NB4 (cell line): ENCODE data around the gene GRPEL1.

Experiments
- CTCF ChIP-seq: IDR thresholded peaks from one replicate; pipeline ENCODE4 v1.5.1; 2012; ENCODE audit warnings: low read depth, low read length
- MAX ChIP-seq: IDR thresholded peaks from 2 replicates; pipeline ENCODE4 v1.6.1; 2011; ENCODE audit warnings: low read depth, low read length
- MYC ChIP-seq: IDR thresholded peaks from 2 replicates; pipeline ENCODE4 v1.6.1; 2011; ENCODE audit warnings: low read depth, low read length
- POLR2A ChIP-seq: IDR thresholded peaks from 2 replicates; pipeline ENCODE4 v1.6.1; 2011; ENCODE audit warnings: mild to moderate bottlenecking; ENCODE audit not compliant: insufficient read length; ENCODE audit errors: extremely low read depth

GRCh38 chr4:7041801-7042502 lies 25.9 kb downstream of the GRPEL1 start:
- TF ChIP-seq POLR2A (no peak), CTCF (no peak), MYC (no peak), MAX (no peak)
